GM12874 (cell line): Measurements from ENCODE around the gene MAPKAP1.

ENCODE experiments used
- TF ChIP-seq, protein P1 (sequence below): IDR thresholded peaks from 2 replicates; pipeline ENCODE4 v1.5.1; 2011; ENCODE audit warnings: low read depth, mild to moderate bottlenecking, control low read depth, low read length, moderate library complexity; ENCODE audit not compliant: insufficient read depth

MAPKAP1 gene

DNA sequence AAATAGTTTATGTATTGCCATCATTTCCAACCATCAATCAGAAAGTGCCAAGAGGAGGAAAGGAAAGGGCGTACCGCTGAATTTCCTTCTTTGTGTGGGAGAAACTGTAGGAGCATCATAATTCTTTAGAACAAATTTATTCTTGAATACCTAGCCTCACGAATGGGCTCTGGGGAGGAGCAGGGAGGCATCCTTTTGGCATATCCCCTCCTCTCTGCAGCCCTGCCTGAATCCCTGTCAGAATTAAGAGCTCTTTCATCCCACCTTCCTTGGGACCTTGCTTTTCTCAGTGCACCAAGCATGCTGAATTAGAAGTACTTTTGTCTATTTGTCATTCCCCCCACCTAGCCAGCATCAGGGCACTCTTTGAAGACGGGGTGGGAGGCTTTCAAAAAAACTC, 189.4 kb downstream of the MAPKAP1 start:
- TF ChIP-seq, protein P1, sequence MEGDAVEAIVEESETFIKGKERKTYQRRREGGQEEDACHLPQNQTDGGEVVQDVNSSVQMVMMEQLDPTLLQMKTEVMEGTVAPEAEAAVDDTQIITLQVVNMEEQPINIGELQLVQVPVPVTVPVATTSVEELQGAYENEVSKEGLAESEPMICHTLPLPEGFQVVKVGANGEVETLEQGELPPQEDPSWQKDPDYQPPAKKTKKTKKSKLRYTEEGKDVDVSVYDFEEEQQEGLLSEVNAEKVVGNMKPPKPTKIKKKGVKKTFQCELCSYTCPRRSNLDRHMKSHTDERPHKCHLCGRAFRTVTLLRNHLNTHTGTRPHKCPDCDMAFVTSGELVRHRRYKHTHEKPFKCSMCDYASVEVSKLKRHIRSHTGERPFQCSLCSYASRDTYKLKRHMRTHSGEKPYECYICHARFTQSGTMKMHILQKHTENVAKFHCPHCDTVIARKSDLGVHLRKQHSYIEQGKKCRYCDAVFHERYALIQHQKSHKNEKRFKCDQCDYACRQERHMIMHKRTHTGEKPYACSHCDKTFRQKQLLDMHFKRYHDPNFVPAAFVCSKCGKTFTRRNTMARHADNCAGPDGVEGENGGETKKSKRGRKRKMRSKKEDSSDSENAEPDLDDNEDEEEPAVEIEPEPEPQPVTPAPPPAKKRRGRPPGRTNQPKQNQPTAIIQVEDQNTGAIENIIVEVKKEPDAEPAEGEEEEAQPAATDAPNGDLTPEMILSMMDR = no peak

GRCh38 chr9:125515983-125516940, 190.7 kb downstream of the MAPKAP1 start:
- TF ChIP-seq, protein P1 = no peak

DNA sequence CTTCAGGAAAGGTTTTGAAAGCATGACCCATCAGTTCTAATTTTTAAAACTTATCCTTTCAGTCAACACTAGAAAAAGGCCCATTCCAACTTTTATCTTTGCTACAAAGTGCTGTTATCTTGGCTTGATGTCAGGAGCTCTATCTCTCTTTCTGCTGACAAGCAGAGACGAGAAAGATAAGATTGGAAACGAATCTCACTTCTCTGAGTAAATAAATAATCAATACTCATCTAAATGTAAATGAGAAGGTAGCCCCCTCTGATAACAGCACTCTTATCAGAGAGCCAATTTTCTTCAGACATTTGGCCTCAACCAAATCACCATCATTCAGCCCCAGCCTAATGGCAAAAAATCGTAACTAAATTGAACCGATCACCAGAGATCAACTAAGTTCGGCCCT, 191.7 kb downstream of the MAPKAP1 start:
- TF ChIP-seq, protein P1 = no peak

GRCh38 chr9:125514468-125514867, 192.5 kb downstream of the MAPKAP1 start:
- TF ChIP-seq, protein P1 = no peak

DNA sequence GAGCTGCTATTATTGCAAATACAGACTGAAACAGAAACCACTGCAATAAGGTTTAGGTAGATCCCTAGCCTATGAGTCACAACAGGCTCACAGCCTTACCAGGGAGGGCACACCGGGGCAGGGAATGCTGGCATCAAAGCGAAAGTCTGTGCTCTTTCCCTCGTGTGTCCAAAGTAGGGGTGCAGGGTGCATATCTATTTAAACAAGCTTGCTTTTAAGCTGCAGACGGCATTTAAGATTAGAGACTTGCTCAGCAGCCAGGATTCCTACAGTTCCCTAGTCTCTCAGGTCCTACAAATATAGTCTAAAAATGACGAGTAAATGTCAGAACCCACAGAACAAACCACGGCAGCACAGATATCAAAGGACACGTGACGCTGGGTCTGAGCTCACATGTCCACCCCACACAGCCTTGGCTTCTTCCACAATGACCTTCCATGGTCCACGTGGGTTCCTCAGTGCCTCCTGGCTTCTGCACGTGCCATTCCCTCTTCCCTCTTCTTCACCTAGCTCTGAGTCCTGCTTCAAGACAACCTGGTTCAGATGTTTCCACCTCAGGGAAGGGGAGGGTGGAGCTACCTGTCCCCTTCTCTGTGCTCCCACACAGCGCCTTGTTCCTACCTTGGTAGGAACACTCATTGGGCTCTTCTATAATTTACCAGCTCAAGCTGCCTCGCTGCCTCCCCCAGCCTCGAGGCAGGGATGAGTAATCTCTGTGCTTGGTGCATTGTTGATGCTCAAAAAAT, 193.2 kb downstream of the MAPKAP1 start:
- TF ChIP-seq, protein P1 = no peak

DNA sequence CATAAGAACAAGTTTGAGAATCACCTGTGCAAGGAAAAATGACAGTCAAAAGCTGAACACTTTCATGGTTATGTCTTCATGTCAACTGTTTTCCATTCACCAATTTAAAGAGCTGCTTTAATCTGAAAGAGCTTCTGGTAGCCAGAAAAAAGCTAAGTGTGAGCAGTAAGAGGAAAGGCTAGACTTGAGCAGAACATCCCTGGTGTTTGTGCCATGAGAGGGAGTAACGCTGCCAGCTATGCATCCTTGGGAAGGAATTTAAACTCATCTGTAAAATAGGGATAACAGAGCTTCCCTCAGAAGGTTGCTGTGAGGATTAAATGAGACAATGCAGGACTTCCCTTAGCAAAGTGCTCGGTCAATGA, 193.7 kb downstream of the MAPKAP1 start:
- TF ChIP-seq, protein P1 = no peak
